Measurements from ENCODE around the gene ALDH3B1.

DNA sequence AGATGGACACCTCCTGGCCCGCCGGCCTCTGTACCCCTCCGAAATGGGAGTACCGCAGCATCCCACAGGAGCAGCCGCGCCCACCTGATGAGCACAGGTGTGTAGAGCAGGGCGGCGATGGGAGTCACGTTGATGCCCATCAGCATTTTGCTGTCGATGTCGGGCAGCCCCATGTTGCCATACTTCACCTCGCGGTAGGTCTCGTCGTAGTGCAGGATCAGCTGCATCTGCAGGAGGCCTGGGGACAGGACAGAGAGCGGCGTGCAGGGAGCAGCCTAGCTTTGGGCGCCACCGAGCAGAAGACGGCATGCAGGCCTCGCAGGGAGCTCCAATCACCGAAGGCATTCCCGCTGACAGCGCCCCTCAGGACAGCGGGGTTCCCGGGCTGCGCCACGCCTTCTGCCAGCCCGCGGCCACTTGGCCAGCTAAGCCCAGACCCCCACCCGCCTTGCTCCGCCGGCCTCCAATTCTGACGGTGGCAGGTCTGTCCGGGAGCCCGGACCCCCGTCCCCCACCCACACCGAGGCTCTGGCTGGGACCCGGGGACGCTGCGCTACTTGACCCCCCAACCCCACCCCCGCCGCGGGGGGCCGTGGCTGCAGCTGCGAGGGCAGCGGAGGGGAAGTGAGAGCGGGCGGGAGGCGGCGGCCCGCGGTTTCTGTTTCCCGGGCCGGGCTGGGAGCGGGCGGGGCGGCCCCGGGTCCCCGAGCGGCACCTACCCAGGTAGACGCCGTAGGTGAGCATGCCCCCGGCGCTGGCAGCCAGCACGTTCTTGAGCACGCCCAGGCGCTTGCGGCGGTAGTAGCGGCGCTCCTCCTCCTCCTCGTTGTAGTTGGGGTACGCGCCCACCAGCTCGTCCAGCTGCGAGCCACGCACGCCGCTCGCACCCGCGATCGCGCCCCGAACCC is 6.9 kb upstream of the ALDH3B1 start:
- TF ChIP-seq CTCF (IDR thresholded peaks at IDR 0.05; ENCODE audit: insufficient read depth, low read length, poor library complexity, severe bottlenecking), result no peak
- no peak for TF ChIP-seq EZH2phosphoT487 (conservative IDR thresholded peaks at IDR 0.05; ENCODE audit: low read length)

Measured in SU-DHL-6 (cell line).